HG02970 (cell line): ENCODE measurements around the gene TRAF3IP3.

ENCODE experiments used
- ATAC-seq: cut with Tn5 transposase; IDR thresholded peaks from one replicate; pipeline ENCODE4 v1.9.1; 2021; ENCODE audit warnings: mild to moderate bottlenecking, moderate library complexity, moderate number of reproducible peaks; ENCODE audit not compliant: unreplicated experiment, low FRiP score

TRAF3IP3 gene

GRCh38 chr1:209822706-209823105 lies 66.9 kb downstream of the TRAF3IP3 start:
- ATAC-seq, result no peak

GRCh38 chr1:209823143-209824041 lies 67.5 kb downstream of the TRAF3IP3 start:
- no peak for ATAC-seq

- no peak for ATAC-seq
Observed at GRCh38 chr1:209825591-209826434, 70.0 kb downstream of the TRAF3IP3 start.

GRCh38 chr1:209827384-209828262 lies 71.8 kb downstream of the TRAF3IP3 start, which contains the start of gene UTP25:
UTP25 (plus strand) TSS chr1:209827972; CDS start chr1:209828064, 92 bp downstream.
- peak; percentile 94 for ATAC-seq

GRCh38 chr1:209829716-209830115 lies 73.9 kb downstream of the TRAF3IP3 start:
- no peak for ATAC-seq

GRCh38 chr1:209830722-209831121 lies 74.9 kb downstream of the TRAF3IP3 start:
- ATAC-seq, result no peak

GRCh38 chr1:209831615-209832014 lies 75.8 kb downstream of the TRAF3IP3 start:
- ATAC-seq, result no peak
